HG03342 (cell line): ENCODE measurements around the gene IFT122.
A peak's percentile ranks its signal among the peaks of the same experiment; 100 is the strongest.

Experiments
- ATAC-seq: cut with Tn5 transposase; IDR thresholded peaks from one replicate; pipeline ENCODE4 v1.9.1; 2021; ENCODE audit warnings: mild to moderate bottlenecking, moderate library complexity; ENCODE audit not compliant: unreplicated experiment

Gene IFT122

GRCh38 chr3:129433565-129433964 is 6.5 kb upstream of the IFT122 start:
- ATAC-seq: no peak

GRCh38 chr3:129434140-129434539 is 5.9 kb upstream of the IFT122 start:
- ATAC-seq: no peak

GRCh38 chr3:129435367-129435766 is 4.7 kb upstream of the IFT122 start:
- ATAC-seq: no peak

- ATAC-seq: peak; percentile 22
These were observed 703 bp upstream of the IFT122 start for GRCh38 chr3:129439226-129439816.

- no peak for ATAC-seq
These were observed 680 bp downstream of the IFT122 start for GRCh38 chr3:129440618-129441190.

- no peak for ATAC-seq
These were observed 1.2 kb downstream of the IFT122 start for GRCh38 chr3:129441215-129441614.

GRCh38 chr3:129441782-129442181 is 1.8 kb downstream of the IFT122 start:
- no peak for ATAC-seq

- no peak for ATAC-seq
These were observed 2.5 kb downstream of the IFT122 start for GRCh38 chr3:129442486-129442885.

- no peak for ATAC-seq
These were observed 2.9 kb downstream of the IFT122 start for GRCh38 chr3:129442947-129443346.

- no peak for ATAC-seq
These were observed 5.4 kb downstream of the IFT122 start for GRCh38 chr3:129445471-129445870.

GRCh38 chr3:129446926-129447325 is 6.9 kb downstream of the IFT122 start:
- no peak for ATAC-seq

GRCh38 chr3:129448186-129448895 is 8.3 kb downstream of the IFT122 start:
- no peak for ATAC-seq

- no peak for ATAC-seq
These were observed 9.5 kb downstream of the IFT122 start for GRCh38 chr3:129449279-129450115.

GRCh38 chr3:129453732-129454131 is 13.7 kb downstream of the IFT122 start:
- ATAC-seq: no peak

- ATAC-seq: no peak
These were observed 20.1 kb downstream of the IFT122 start for GRCh38 chr3:129460155-129460554.

- no peak for ATAC-seq
These were observed 20.5 kb downstream of the IFT122 start for GRCh38 chr3:129460572-129460971.

- no peak for ATAC-seq
These were observed 21.0 kb downstream of the IFT122 start for GRCh38 chr3:129461022-129461421.

GRCh38 chr3:129461461-129462146 is 21.6 kb downstream of the IFT122 start:
- ATAC-seq: no peak

GRCh38 chr3:129462361-129462968 is 22.4 kb downstream of the IFT122 start:
- no peak for ATAC-seq

- ATAC-seq: no peak
These were observed 23.1 kb downstream of the IFT122 start for GRCh38 chr3:129463094-129463493.
